ENCODE results near the gene SLC6A14.

DNA sequence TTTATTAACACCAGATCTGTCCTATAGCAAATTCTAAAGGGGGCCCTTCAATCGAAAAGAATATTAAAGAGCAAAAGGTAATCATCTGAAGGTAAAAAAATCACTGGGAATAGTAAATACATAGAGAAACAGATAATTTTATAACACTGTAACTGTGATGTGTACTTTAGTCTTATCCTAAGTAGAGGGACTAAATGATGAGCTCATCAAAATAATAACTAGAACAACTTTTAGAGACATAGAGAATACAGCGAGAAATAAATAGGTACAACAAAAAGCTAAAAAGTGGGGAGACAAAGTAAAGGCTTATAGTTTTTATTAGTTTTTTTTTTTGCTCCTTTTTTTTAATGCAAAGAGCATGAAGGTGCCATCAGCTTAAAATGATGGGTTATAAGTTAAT is 43.7 kb downstream of the SLC6A14 start:
- TF ChIP-seq EP300 (IDR thresholded peaks at IDR 0.05; ENCODE audit: borderline replicate concordance in 1 of 2, control insufficient read depth in 1 of 2, low read depth in 2 of 2, low read length in 2 of 2): no peak
- TF ChIP-seq, protein P1, sequence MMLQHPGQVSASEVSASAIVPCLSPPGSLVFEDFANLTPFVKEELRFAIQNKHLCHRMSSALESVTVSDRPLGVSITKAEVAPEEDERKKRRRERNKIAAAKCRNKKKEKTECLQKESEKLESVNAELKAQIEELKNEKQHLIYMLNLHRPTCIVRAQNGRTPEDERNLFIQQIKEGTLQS (IDR thresholded peaks at IDR 0.05; ENCODE audit: borderline replicate concordance, extremely low read depth, low read depth, low read length): no peak
- no peak for TF ChIP-seq YY1 (IDR thresholded peaks at IDR 0.05; ENCODE audit: low read depth, low read length)
- no peak for TF ChIP-seq CREM (IDR thresholded peaks at IDR 0.05; ENCODE audit: low read depth)
- TF ChIP-seq, protein P2, sequence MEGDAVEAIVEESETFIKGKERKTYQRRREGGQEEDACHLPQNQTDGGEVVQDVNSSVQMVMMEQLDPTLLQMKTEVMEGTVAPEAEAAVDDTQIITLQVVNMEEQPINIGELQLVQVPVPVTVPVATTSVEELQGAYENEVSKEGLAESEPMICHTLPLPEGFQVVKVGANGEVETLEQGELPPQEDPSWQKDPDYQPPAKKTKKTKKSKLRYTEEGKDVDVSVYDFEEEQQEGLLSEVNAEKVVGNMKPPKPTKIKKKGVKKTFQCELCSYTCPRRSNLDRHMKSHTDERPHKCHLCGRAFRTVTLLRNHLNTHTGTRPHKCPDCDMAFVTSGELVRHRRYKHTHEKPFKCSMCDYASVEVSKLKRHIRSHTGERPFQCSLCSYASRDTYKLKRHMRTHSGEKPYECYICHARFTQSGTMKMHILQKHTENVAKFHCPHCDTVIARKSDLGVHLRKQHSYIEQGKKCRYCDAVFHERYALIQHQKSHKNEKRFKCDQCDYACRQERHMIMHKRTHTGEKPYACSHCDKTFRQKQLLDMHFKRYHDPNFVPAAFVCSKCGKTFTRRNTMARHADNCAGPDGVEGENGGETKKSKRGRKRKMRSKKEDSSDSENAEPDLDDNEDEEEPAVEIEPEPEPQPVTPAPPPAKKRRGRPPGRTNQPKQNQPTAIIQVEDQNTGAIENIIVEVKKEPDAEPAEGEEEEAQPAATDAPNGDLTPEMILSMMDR (IDR thresholded peaks at IDR 0.05 in 2 of 3, conservative IDR thresholded peaks at IDR 0.05 in 1 of 3; ENCODE audit: control insufficient read depth in 2 of 3, extremely low read depth in 1 of 3, insufficient read depth in 1 of 3, low read depth in 3 of 3, low read length in 3 of 3): no peak

All from GM12878 (cell line).